GM18951 (cell line): Measurements from ENCODE around the gene STK17A.
A peak's percentile ranks its signal among the peaks of the same experiment; 100 is the strongest.

Experiments used
- POLR2A ChIP-seq: IDR thresholded peaks from 4 replicates; pipeline ENCODE4 v1.6.1; 2011; ENCODE audit warnings: mild to moderate bottlenecking; ENCODE audit not compliant: insufficient read length, insufficient read depth; ENCODE audit errors: extremely low read depth
- in situ Hi-C: fragments of 300-500 bp; cut with MboI; formaldehyde crosslinking; loops from one replicate; pipeline ENCODE4 v1.12.0; 2022; ENCODE audit warnings: low sequenced_read_pairs, mixed read lengths, inconsistent platforms; ENCODE audit not compliant: unreplicated experiment

The STK17A gene

GRCh38 chr7:43582503-43583423 lies at the start of gene STK17A:
STK17A (plus strand) TSS chr7:43583108; CDS start chr7:43583244, 136 bp downstream.
- TF ChIP-seq POLR2A, result peak; percentile 98
- in situ Hi-C loops, result loop anchor here (5.0 to 10.0 kb wide), 2 partner anchors 120 to 252 kb away; no protein-coding TSS in a partner anchor

DNA sequence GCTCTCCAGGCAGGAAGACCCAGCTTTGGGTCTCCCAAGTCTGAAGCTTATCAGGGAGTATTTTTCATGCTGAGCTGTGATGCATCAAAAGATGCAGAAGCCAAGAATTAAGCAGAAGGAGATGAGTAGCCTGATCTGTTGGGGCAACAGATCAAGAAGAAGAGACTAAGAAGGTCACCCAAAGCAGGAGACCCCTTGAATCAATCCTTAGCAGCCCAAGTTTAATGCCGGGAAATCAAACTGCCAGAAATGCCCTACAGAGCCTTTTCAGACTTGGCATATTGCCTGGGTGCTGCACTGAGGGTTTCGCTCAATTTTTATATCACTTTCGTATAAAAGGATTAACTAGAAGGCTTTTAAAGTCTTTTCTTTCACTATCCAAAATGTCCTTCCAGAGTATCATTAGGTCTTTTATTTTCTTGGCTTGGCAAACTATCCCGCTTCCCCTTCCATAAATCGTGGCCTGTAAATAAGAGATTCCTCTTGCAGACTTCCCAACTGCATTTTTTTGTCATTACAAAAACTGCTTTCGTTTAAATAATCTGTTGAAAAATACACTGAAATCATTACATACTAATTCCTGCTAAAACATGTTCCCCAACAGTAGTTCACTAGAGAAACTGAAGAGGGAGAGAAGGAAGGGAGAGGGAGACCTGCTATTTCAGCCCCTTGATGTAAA lies 49.0 kb upstream of the STK17A start:
- no peak for TF ChIP-seq POLR2A
- in situ Hi-C loops, result no loop called here

GRCh38 chr7:43535031-43535451 lies 47.9 kb upstream of the STK17A start:
- TF ChIP-seq POLR2A, result no peak

GRCh38 chr7:43535810-43536585 lies 46.9 kb upstream of the STK17A start:
- in situ Hi-C loops, result no loop called here
- TF ChIP-seq POLR2A, result no peak

More at GRCh38 chr7:43535031-43535451, 47.9 kb upstream of the STK17A start:
- in situ Hi-C loops, result no loop called here

DNA sequence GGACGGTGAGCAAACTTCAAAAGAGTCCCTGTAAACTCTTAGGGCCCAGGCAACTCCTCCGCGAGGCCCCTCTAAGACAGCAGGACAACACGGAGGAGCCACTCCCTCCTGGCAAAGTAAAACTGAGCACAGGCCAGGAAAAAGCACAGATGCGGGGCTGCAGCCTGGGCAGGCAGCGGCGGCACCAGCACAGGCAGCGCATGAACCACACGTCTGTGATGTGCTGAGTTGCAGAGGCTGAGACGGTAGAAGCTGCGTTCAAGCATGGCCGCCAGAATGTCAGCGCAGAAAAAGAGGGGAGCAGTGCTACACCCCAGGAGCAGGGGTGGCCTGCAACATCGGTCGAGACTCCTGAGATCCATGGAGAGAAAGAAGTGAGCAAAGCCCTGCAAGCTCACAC lies 46.1 kb upstream of the STK17A start:
- no peak for TF ChIP-seq POLR2A
- in situ Hi-C loops, result no loop called here

GRCh38 chr7:43537765-43538403 lies 45.0 kb upstream of the STK17A start:
- no peak for TF ChIP-seq POLR2A
- in situ Hi-C loops, result no loop called here

DNA sequence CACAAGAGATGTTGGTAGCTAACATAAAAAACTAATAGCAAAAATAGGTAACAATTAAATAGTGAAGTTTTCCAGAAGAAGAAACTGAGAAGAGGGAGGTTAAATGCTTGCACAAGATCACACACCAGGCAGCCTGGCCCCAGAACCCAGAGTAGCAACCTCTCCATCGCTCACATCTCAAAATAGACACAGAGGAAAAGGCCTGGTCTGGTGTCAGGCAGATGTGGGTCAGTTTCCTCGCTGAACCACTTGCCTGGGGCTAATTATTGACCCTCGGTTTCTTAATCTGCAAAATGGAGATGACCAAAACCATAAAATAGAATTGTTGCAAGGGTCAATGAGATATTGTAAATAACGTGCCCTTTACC lies 44.5 kb upstream of the STK17A start:
- no peak for TF ChIP-seq POLR2A
- in situ Hi-C loops, result no loop called here

- no peak for TF ChIP-seq POLR2A
- in situ Hi-C loops, result no loop called here
Measured at GRCh38 chr7:43540471-43540870, 42.4 kb upstream of the STK17A start.

- TF ChIP-seq POLR2A, result no peak
- in situ Hi-C loops, result no loop called here
Measured at GRCh38 chr7:43542716-43543115, 40.2 kb upstream of the STK17A start.

GRCh38 chr7:43546231-43546630 lies 36.7 kb upstream of the STK17A start:
- no peak for TF ChIP-seq POLR2A
- in situ Hi-C loops, result no loop called here

DNA sequence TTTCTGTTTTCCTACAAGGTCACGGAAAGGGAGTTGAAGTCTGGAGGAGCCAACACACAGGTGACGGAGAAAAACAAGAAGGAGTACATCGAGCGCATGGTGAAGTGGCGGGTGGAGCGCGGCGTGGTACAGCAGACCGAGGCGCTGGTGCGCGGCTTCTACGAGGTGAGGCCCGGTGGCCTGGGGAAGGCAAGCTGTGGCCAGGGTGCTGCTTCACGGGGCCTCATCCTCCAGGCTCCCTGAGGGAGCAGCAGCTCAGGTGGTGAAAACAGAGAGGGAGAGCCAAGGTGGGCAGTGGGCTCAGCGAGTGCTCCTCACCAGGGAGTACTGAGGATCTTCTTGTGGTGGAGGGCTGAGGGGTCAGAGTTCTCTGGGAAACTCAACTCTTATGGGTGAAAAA lies 32.5 kb upstream of the STK17A start:
- no peak for TF ChIP-seq POLR2A
- in situ Hi-C loops, result no loop called here

DNA sequence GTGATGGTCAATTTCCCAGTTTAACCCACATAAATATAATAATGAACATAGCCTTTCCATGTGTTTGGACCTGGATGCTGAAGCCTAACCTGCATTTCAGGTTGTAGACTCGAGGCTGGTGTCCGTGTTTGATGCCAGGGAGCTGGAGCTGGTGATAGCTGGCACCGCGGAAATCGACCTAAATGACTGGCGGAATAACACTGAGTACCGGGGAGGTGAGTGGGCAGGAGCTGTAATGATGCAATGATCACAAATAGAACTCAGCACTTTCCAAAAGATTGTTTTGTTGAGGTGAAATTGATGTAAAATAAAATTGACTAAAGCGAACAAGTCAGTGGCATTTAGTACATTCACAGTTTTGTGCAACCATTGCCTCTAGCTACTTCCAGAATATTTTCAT lies 30.8 kb upstream of the STK17A start:
- TF ChIP-seq POLR2A, result no peak
- in situ Hi-C loops, result no loop called here

DNA sequence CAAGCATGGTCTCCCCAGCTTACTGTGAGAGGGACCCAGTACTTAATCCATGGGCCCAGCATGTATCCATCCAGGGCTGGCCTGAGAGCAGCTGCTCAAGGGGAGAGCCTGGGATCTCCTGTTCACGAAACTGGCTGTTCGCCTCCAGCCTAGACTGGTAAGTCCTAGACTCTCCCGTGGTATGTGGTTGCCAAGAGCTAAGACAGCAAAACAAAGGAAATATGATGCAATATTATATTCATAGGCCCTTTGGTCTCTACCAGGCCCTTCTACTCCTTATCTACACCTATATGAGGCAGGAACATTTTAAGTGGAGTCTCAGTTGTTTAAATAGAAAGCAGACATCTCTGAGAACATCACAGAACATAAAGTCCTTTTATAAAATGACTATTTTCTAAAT lies 28.9 kb upstream of the STK17A start:
- in situ Hi-C loops, result no loop called here
- TF ChIP-seq POLR2A, result no peak
